HCT116 (cell line): ENCODE results near the gene FIBP. TPM values are rescaled to one million over a fixed set of nuclear protein-coding genes. Genes with fewer than 3 reads are reported as not detected.

Experiments used
- ATAC-seq: fragments of 200-7000 bp; cut with Tn5 transposase; 2 replicates; pipeline ENCODE4 v1.9.1; 2020; ENCODE audit warnings: mild to moderate bottlenecking, moderate library complexity
- BruUV-seq: library from RNA; stranded (reverse); fragments of 400-500 nt; replicated peaks from 2 replicates; lab custom pipeline; 2021; lab: Mats Ljungman, UMichigan
- CTCF ChIA-PET: fragments of 300-600 bp; sonication (Branson Sonifier 250); formaldehyde crosslinking; loops from one replicate; lab custom pipeline; 2021; ENCODE audit warnings: antibody characterized with exemption; lab: Charles Lee
- POLR2A ChIA-PET: fragments of 300-600, 350-600 bp; sonication (Branson Sonifier 250); formaldehyde crosslinking; loops from one replicate; lab custom pipeline; 2021; ENCODE audit warnings: antibody characterized with exemption; lab: Charles Lee
- RAD21 ChIA-PET, 2 experiments: fragments of 300-600 bp; sonication (Branson Sonifier 250); formaldehyde crosslinking; loops; one replicate each; lab custom pipeline; 2023; ENCODE audit warnings: low total read pairs in 2 of 2; ENCODE audit not compliant: uncharacterized antibody in 2 of 2, unreplicated experiment in 2 of 2, low non-redundant PET in 1 of 2; lab: Charles Lee
- DNase-seq: peaks from one replicate; pipeline ENCODE4 v3.0.0-alpha.2; 2010; ENCODE audit warnings: low read depth, low spot score
- H2AFZ ChIP-seq: fragments of 200-600 bp; shearing (Covaris generic), sonication (generic); 2 replicates; pipeline ENCODE4 v1.6.1; 2017; ENCODE audit warnings: low read depth, mixed run types, mixed read lengths, antibody characterized with exemption, low read length; ENCODE audit not compliant: poor library complexity, severe bottlenecking
- H3K27ac ChIP-seq: 2 replicates; pipeline ENCODE4 v1.5.1; 2012; ENCODE audit warnings: low read depth, low read length
- H3K27me3 ChIP-seq: fragments of 200-600 bp; sonication (generic); 2 replicates; pipeline ENCODE4 v1.6.1; 2016; ENCODE audit warnings: mixed run types, low read length, mixed read lengths; ENCODE audit not compliant: insufficient read depth
- H3K36me3 ChIP-seq, 2 experiments: fragments of 200-500 bp in 1 of 2; fragments of 200-600 bp in 1 of 2; sonication (Bioruptor generic) in 1 of 2; sonication (generic) in 1 of 2; 2 replicates each; pipeline versions ENCODE4 v1.5.1 to v1.6.1; 2014 to 2016; ENCODE audit warnings: low read length in 2 of 2, inconsistent platforms in 1 of 2, mixed read lengths in 1 of 2, mixed run types in 1 of 2; ENCODE audit not compliant: insufficient read depth in 2 of 2, control insufficient read depth in 1 of 2
- H3K4me1 ChIP-seq, 2 experiments: fragments of 200-600 bp in 1 of 2; sonication (generic) in 1 of 2; 2 replicates each; pipeline versions ENCODE4 v1.5.1 to v1.6.1; 2012 to 2017; ENCODE audit warnings: low read length in 2 of 2, inconsistent platforms in 1 of 2, mild to moderate bottlenecking in 1 of 2, mixed read lengths in 1 of 2, mixed run types in 1 of 2, moderate library complexity in 1 of 2; ENCODE audit not compliant: insufficient read depth in 2 of 2, control insufficient read depth in 1 of 2
- H3K4me2 ChIP-seq: fragments of 200-600 bp; sonication (generic); 2 replicates; pipeline ENCODE4 v1.6.1; 2017; ENCODE audit warnings: mixed run types, low read length, mixed read lengths
- H3K4me3 ChIP-seq, 2 experiments: fragments of 200-600 bp in 1 of 2; sonication (generic) in 1 of 2; replicated peaks in 1 of 2; 2 replicates each; pipeline ENCODE4 v1.5.1; 2011 to 2016; ENCODE audit warnings: low read length in 2 of 2, control low read depth in 1 of 2, low read depth in 1 of 2, mild to moderate bottlenecking in 1 of 2, mixed read lengths in 1 of 2, mixed run types in 1 of 2
- H3K79me2 ChIP-seq: fragments of 200-600 bp; sonication (generic); 2 replicates; pipeline ENCODE4 v1.6.1; 2017; ENCODE audit warnings: mild to moderate bottlenecking, mixed run types, low read length, moderate library complexity, mixed read lengths; ENCODE audit not compliant: insufficient read depth
- H3K9ac ChIP-seq: fragments of 200-600 bp; sonication (generic); 2 replicates; pipeline ENCODE4 v1.6.1; 2016; ENCODE audit warnings: low read length, mixed read lengths
- H3K9me2 ChIP-seq: fragments of 200-600 bp; sonication (generic), shearing (Covaris generic); 2 replicates; pipeline ENCODE4 v1.6.1; 2017; ENCODE audit warnings: mixed run types, mild to moderate bottlenecking, moderate library complexity; ENCODE audit not compliant: insufficient read depth
- H3K9me3 ChIP-seq, 2 experiments: fragments of 200-500 bp in 1 of 2; fragments of 200-600 bp in 1 of 2; sonication (Bioruptor generic) in 1 of 2; sonication (generic) in 1 of 2; 2 replicates each; pipeline ENCODE4 v1.6.1; 2014 to 2017; ENCODE audit warnings: low read length in 2 of 2, mixed read lengths in 2 of 2, inconsistent platforms in 1 of 2, low read depth in 1 of 2, mild to moderate bottlenecking in 1 of 2, mixed run types in 1 of 2, moderate library complexity in 1 of 2; ENCODE audit not compliant: control insufficient read depth in 1 of 2, insufficient read depth in 1 of 2
- H4K20me1 ChIP-seq: fragments of 200-600 bp; sonication (generic), shearing (Covaris generic); 2 replicates; pipeline ENCODE4 v1.6.1; 2017; ENCODE audit warnings: mixed run types, mild to moderate bottlenecking, moderate library complexity; ENCODE audit not compliant: insufficient read depth
- CTCF ChIP-seq, 3 experiments: fragments of 200-600 bp in 1 of 3; sonication (generic) in 1 of 3; IDR thresholded peaks in 2 of 3; conservative IDR thresholded peaks in 1 of 3; 2 replicates each; pipeline ENCODE4 v1.5.1; 2012 to 2017; ENCODE audit warnings: low read depth in 2 of 3, low read length in 2 of 3, antibody characterized with exemption in 1 of 3, borderline replicate concordance in 1 of 3, control low read depth in 1 of 3, mild to moderate bottlenecking in 1 of 3, mixed read lengths in 1 of 3, mixed run types in 1 of 3, moderate library complexity in 1 of 3; ENCODE audit not compliant: insufficient read depth in 1 of 3
- EZH2 ChIP-seq: fragments of 200-600 bp; sonication (generic); IDR thresholded peaks from 2 replicates; pipeline ENCODE4 v1.6.1; 2017; ENCODE audit warnings: antibody characterized with exemption, mixed run types
- JUND ChIP-seq: IDR thresholded peaks from 2 replicates; pipeline ENCODE4 v1.6.1; 2012
- POLR2A ChIP-seq: IDR thresholded peaks from 2 replicates; pipeline ENCODE4 v1.7.0; 2011; ENCODE audit warnings: borderline replicate concordance; ENCODE audit not compliant: insufficient read depth, insufficient read length; ENCODE audit errors: extremely low read depth
- POLR2AphosphoS5 ChIP-seq: IDR thresholded peaks from 2 replicates; pipeline ENCODE4 v1.6.1; 2011; ENCODE audit warnings: mild to moderate bottlenecking, low read depth, low read length, moderate library complexity
- TCF7L2 ChIP-seq: IDR thresholded peaks from 2 replicates; pipeline ENCODE4 v1.7.0; 2011; ENCODE audit warnings: borderline replicate concordance, inconsistent platforms; ENCODE audit not compliant: insufficient read depth, insufficient read length; ENCODE audit errors: extremely low read depth
- YY1 ChIP-seq: IDR thresholded peaks from 2 replicates; pipeline ENCODE4 v1.6.1; 2011; ENCODE audit warnings: low read length, low read depth, moderate library complexity, mild to moderate bottlenecking; ENCODE audit not compliant: insufficient replicate concordance; ENCODE audit errors: extremely low read depth
- ZFX ChIP-seq: fragments of 450-650 bp; IDR thresholded peaks from 2 replicates; pipeline ENCODE4 v1.6.1; 2017
- intact Hi-C: fragments of 100-400 bp; cut with micrococcal nuclease; formaldehyde crosslinking; loops from 2 replicates; pipeline ENCODE4 v1.10.0; 2022
- total RNA-seq: library from RNA; stranded (reverse); gene quantifications from one replicate; pipeline ENCODE4 v1.2.1, GENCODE V29; 2021; ENCODE audit not compliant: unreplicated experiment
- TF ChIP-seq, protein P1 (sequence below): IDR thresholded peaks from 2 replicates; pipeline ENCODE4 v1.6.1; 2011; ENCODE audit warnings: mild to moderate bottlenecking, low read length, moderate library complexity; ENCODE audit not compliant: insufficient replicate concordance; ENCODE audit errors: extremely low read depth

FIBP gene
- total RNA-seq, 1 experiment from 2014 or later, result 96.0 TPM

DNA sequence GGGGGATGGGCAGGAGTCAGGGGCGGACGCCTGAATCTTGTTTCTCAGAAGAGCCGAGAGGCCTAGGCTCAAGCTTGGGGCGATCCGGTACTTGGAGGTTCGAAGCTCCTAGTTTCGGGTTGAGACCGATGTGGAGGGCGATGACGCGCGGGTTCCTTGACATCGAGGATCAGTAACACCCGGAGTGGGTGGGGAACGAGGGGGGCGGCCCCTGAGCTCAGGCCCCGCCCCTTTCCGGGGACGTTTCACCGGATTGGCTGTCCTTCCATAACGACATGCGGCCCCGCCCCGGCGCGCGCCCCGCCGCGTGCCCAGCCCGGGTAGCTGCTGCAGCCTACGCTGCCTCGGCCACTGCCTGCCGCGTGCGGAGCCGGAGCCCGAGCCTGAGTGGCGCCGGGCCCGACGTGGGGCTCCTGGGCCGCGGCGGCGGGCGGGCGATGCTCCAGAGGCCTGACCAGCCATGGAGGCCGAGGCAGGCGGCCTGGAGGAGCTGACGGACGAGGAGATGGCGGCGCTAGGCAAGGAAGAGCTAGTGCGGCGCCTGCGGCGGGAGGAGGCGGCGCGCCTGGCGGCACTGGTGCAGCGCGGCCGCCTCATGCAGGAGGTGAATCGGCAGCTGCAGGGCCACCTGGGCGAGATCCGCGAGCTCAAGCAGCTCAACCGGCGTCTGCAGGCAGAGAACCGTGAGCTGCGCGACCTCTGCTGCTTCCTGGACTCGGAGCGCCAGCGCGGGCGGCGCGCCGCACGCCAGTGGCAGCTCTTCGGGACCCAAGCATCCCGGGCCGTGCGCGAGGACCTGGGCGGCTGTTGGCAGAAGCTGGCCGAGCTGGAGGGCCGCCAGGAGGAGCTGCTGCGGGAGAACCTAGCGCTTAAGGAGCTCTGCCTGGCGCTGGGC lies 2.3 kb upstream of the FIBP start, which contains the start of gene CCDC85B:
TSS of gene CCDC85B (plus strand) at position 350 of the 895 bp plus-strand sequence. CDS start at position 461, 111 bp downstream.
- peak within 1 kb of the TSS; percentile 97 for H3K27ac ChIP-seq
- CTCF ChIA-PET, result interaction anchor here (0.7 to 6.5 kb wide), 10 partner anchors 10 to 179 kb away, joined by 3 to 82 read pairs (median 9); partner anchors contain the start of genes BANF1, CFL1, FOSL1 and KAT5
- POLR2A ChIA-PET, result interaction anchor here (0.6 to 8.5 kb wide), 24 partner anchors 9 to 467 kb away, joined by 3 to 124 read pairs (median 6); partner anchors contain the start of genes AP5B1, BANF1, CFL1 and EIF1AD
- no TSS peak for BruUV-seq
- no peak within 1 kb of the TSS for H2AFZ ChIP-seq
- H4K20me1 ChIP-seq, result peaks cover 10% of the 10 kb centered on the region; the same call in 1 of the 2 replicates
- no peaks in the 10 kb centered on the region for H3K27me3 ChIP-seq
- H3K4me3 ChIP-seq, result peak within 1 kb of the TSS; percentile 90 to 92
- peaks cover 59% of the 10 kb centered on the region for H3K79me2 ChIP-seq
- no peaks in the 10 kb centered on the region for H3K9me3 ChIP-seq
- H3K9ac ChIP-seq, result peak within 1 kb of the TSS; percentile 87
- intact Hi-C loops, result loop anchor here (1.0 kb wide), 2 partner anchors 25 to 99 kb away; no protein-coding TSS in a partner anchor
- peak within 1 kb of the TSS; percentile 98 for H3K4me2 ChIP-seq
- H3K4me1 ChIP-seq, result peaks cover 16 to 79% of the 10 kb centered on the region in 2 experiments
- RAD21 ChIA-PET, result interaction anchor here in 1 of 2 experiments (0.7 to 3.0 kb wide), 3 partner anchors 13 to 27 kb away, joined by 3 to 10 read pairs (median 3); no protein-coding TSS in a partner anchor
- DNase-seq (peak; percentile 84), ATAC-seq (peak; percentile 56)
- TF ChIP-seq POLR2A, result peak; percentile 98
- peak in 2 of 3 experiments; percentile 5 to 14; a peak in 2 of 6 replicates for TF ChIP-seq CTCF (IDR thresholded peaks at IDR 0.05 in 2 of 3, conservative IDR thresholded peaks at IDR 0.05 in 1 of 3; ENCODE audit: borderline replicate concordance in 1 of 3, insufficient read depth in 1 of 3, low read depth in 2 of 3, low read length in 2 of 3)
- TF ChIP-seq JUND, result no peak
- TF ChIP-seq, protein P1, sequence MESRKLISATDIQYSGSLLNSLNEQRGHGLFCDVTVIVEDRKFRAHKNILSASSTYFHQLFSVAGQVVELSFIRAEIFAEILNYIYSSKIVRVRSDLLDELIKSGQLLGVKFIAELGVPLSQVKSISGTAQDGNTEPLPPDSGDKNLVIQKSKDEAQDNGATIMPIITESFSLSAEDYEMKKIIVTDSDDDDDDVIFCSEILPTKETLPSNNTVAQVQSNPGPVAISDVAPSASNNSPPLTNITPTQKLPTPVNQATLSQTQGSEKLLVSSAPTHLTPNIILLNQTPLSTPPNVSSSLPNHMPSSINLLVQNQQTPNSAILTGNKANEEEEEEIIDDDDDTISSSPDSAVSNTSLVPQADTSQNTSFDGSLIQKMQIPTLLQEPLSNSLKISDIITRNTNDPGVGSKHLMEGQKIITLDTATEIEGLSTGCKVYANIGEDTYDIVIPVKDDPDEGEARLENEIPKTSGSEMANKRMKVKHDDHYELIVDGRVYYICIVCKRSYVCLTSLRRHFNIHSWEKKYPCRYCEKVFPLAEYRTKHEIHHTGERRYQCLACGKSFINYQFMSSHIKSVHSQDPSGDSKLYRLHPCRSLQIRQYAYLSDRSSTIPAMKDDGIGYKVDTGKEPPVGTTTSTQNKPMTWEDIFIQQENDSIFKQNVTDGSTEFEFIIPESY, result peak; percentile 35
- peak; percentile 97 for TF ChIP-seq POLR2AphosphoS5
- peak; percentile 55 for TF ChIP-seq YY1
- TF ChIP-seq ZFX, result peak; percentile 88; the same call in 1 of the 2 replicates
- peak; percentile 36 for TF ChIP-seq TCF7L2
- TF ChIP-seq EZH2, result no peak
- H3K9me2 ChIP-seq, result no peaks in the 10 kb centered on the region
- H3K36me3 ChIP-seq, result peaks cover 15 to 35% of the 10 kb centered on the region in 2 experiments
